EH (cell line): ENCODE data around the gene SLC35E3.
A peak's percentile ranks its signal among the peaks of the same experiment; 100 is the strongest.

Experiments
- DNase-seq: peaks from one replicate; pipeline ENCODE4 v3.0.0-alpha.2; 2015; ENCODE audit warnings: low read depth

Gene SLC35E3

DNA sequence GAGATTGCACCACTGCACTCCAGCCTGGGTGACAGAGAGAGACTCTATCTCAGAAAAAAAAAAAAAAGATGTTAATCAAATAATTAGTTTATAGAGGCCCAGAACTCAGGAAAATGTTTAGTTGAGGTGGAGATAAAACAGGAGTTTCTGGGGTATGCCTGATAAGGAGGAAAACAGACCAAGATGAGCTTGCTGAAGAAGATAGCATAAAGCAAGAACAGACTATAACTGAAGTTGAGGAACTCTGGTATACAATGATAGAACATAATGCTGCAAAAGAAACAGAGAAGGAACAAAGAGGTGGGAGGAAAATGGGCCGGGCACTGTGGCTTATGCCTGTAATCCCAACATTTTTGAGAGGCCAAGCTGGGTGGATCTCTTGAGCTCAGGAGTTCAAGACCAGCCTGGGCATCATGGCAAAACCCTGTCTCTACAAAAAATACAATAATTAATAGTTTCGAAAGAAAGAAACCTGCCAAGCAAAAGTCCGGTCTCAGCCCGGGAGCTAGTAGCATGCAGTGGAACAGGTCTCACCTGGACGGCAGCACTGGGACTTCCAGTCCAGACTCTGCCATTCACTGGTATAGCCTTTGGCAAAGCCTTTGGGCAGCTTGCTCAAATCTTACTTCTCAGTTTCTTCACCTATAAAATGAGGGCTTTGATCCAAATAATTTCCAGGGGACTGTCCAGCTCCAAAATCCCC is 25.4 kb downstream of the SLC35E3 start:
- DNase-seq: no peak

GRCh38 chr12:68772714-68773113 is 26.7 kb downstream of the SLC35E3 start:
- DNase-seq: no peak

DNA sequence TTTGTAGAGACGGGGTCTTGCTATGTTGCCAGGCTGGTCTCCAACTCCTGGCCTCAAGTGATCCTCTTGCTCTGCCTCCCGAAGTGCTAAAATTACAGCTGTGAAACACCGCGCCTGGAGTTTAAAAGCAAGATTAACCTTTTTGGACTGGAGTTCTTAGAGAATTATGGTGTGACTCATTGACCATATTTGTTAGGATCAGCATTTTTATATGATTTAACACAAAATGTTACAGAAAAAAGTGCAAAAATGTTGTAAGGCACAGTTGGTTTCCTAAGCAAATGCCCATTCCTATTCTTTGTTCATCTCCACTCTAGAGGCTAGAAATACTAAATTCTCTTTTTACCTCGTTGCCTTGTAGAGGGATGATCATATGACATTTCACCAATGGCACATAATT is 27.6 kb downstream of the SLC35E3 start:
- no peak for DNase-seq

DNA sequence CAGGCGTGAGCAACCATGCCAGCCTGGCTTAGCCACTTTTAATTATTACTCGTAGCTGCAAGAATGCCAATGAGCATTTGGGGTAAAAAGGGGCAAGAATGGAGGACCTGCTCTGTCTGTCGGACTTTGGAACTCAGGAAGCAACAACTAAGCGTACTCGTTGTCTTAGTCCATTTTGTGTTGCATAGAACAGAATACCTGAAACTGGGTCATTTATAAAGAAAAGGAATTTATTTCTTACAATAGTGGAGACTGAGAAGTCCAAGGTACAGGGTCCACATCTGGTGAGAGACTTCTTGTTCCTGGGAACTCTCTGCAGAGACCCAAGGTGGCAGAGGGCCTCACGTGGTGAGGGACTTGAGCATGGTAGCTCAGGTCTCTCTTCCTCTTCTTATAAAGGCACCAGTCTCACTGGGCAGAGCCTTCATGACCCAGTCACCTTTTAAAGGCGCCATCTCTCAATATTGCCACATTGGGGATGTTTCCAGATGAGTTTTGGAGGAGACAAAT is 29.2 kb downstream of the SLC35E3 start:
- DNase-seq: no peak

- no peak for DNase-seq
These were observed 31.1 kb downstream of the SLC35E3 start for GRCh38 chr12:68776976-68777610.

GRCh38 chr12:68779280-68779679 is 33.3 kb downstream of the SLC35E3 start:
- DNase-seq: no peak

DNA sequence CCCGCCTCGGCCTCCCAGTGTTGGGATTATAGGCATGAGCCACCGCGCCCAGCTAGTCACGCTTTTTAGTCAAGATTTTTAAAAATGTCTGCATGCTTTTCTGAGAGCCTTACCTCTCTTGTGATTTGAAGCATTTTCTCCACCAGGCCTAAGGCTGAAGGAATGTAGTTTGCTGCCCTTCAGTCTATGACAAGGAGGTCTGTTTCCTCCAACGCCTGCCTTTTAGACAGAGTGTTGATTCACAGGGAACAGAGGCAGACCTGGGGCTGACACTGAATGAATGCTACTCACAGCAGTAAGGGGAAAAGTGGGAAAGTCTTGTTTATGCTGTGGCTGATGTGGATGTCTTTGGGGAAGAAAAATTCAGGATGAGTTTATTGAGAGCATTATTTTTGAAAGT is 34.8 kb downstream of the SLC35E3 start:
- DNase-seq: no peak

DNA sequence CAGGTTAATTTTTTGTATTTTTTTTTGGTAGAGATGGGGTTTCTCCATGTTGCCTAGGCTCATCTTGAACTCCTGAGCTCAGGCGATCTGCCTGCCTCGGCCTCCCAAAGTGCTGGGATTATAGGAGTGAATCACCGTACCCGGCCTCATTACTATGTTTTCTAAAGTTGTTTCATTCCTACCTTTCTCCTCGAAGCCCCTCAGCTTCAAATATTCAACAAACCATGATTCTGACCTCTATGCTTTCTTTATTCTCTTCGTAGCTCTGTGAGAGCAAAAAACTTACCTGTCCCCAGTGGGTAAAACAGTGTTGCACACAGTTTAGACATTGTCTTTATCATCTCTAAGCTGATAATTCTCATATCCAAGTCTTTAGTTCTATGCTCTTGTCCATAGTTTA is 35.8 kb downstream of the SLC35E3 start:
- DNase-seq: no peak

DNA sequence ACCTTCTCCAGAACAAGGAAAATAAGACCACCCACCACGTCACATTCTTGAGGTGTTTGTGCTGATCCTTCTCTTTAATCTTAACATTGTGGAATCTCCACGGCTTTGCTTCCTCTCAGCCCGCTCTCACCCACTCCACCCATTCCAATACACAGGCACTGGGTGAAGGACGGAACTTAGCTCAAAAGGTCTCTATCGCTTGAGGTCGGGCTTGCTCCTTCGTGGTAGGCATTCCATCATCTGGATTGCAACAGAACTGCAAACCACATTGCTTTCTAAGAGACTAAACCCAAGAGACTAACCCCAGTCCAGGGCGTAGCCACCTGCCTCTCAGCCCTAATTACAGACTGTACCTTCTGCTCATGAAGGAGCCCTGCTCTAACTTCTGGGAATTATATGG is 38.0 kb downstream of the SLC35E3 start:
- DNase-seq: no peak

- no peak for DNase-seq
These were observed 39.4 kb downstream of the SLC35E3 start for GRCh38 chr12:68785358-68785757.

GRCh38 chr12:68785823-68786222 is 39.8 kb downstream of the SLC35E3 start:
- DNase-seq: no peak

DNA sequence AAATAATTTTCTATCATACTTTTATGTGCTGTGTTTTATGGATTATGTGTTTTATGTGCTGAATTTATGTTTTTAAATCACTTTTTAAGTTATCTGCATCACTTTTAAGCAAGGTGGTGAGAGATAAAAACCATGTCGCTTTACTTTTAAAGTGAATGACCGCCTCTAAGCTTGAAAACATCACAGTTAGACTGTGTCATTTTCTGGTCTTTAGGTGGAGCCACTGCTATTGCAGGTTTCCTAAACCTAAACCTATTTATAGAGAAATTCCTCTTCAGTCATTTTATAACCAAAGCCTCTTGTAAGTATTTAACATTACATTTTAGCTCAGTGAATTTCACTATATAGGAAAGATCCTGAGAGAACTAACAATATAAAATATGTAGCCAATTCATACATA is 41.0 kb downstream of the SLC35E3 start:
- DNase-seq: peak; percentile 7

DNA sequence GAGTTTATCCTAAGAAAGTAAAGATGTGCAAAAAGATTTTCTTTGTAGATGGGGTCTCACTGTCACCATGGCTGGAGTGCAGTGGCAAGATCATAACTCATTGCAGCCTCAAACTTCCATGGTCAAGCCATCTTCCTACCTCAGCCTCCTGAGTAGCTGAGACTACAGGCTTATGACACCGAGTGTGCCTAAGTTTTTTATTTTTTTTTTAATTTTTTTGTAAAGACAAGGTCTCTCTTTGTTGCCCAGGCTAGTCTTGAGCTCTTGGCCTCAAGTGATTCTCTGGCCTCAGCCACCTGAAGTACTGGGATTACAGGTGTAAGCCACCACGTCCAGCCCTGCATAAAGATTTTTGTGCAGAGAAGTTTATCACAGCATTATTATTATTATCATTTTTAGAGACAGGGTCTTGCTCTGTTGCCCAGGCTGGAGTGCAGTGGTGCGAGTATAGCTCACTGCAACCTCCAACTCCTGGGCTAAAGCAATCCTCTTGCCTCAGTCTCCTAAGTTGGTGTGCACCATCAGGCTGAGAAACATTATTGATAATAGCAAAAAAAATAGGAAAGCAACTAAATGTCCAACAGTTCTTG is 42.7 kb downstream of the SLC35E3 start:
- DNase-seq: no peak

- no peak for DNase-seq
These were observed 43.3 kb downstream of the SLC35E3 start for GRCh38 chr12:68789144-68789878.

GRCh38 chr12:68790081-68790951 is 44.3 kb downstream of the SLC35E3 start:
- DNase-seq: no peak

- no peak for DNase-seq
These were observed 44.9 kb downstream of the SLC35E3 start for GRCh38 chr12:68790952-68791234.

DNA sequence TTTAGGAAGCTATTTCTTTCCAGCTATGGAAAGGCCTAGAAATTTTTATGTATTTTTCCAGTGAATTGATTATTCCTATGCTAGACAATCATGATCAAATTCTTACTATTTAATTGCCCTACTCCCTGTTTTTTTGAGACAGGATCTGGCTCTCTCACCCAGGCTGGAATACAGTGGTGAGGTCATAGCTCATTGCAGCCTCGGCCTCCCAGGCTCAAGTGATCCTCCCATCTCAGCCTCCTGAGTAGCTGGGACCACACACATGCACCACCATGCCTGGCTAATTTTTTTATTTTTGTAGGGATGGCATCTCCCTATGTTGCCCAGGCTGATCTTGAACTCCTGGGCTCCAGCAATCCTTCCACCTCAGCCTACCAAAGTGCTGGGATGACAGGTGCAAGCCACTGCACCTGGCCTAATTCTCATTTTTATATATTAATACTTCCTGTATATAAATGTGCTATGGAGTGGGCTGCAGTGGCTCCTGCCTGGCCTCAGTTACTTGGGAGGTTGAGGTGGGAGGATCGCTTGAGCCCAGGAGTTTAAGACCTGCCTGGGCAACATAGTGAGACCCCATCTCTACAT is 46.0 kb downstream of the SLC35E3 start:
- DNase-seq: no peak

GRCh38 chr12:68792952-68793351 is 47.0 kb downstream of the SLC35E3 start:
- DNase-seq: peak; percentile 65

GRCh38 chr12:68793436-68793835 is 47.5 kb downstream of the SLC35E3 start:
- no peak for DNase-seq

- DNase-seq: no peak
These were observed 48.1 kb downstream of the SLC35E3 start for GRCh38 chr12:68793975-68794652.
